ENCODE results near the gene DHCR7. TPM values are rescaled to one million over a fixed set of nuclear protein-coding genes. Genes with fewer than 3 reads are reported as not detected.

The DHCR7 gene
- polyA plus RNA-seq, 1 donor from 2014 or later, result 30.1 TPM

- Histone ChIP-seq H3K79me2 (replicated peaks; ENCODE audit: insufficient read depth, low read length) (no peaks in the 10 kb centered on the region), H3K36me3 (ENCODE audit: insufficient read depth, low read length) (no peaks in the 10 kb centered on the region), H3K4me2 (ENCODE audit: low read length) (no peak overlapping the region), H3K4me3 (ENCODE audit: low read length) (no peak overlapping the region), H3K9me3 (ENCODE audit: low read length) (no peaks in the 10 kb centered on the region), H2AFZ (ENCODE audit: low read depth, low read length) (no peak overlapping the region), H3K27ac (ENCODE audit: low read length) (no peak overlapping the region), H4K20me1 (ENCODE audit: insufficient read depth) (no peaks in the 10 kb centered on the region), H3F3A (ENCODE audit: insufficient read depth, low read length, poor library complexity, severe bottlenecking) (no peaks in the 10 kb centered on the region), H3K9me2 (ENCODE audit: insufficient read depth, low read length) (no peaks in the 10 kb centered on the region), H3K9ac (ENCODE audit: low read length) (no peak overlapping the region), H3K27me3 (ENCODE audit: insufficient read depth, low read depth, low read length) (no peaks in the 10 kb centered on the region)
- no peak for TF ChIP-seq RAD21 (conservative IDR thresholded peaks at IDR 0.05)
- no peak for TF ChIP-seq EZH2 (IDR thresholded peaks at IDR 0.05; ENCODE audit: borderline replicate concordance, insufficient read depth, low read length, poor library complexity, severe bottlenecking)
- TF ChIP-seq REST (IDR thresholded peaks at IDR 0.05; ENCODE audit: borderline replicate concordance), result no peak
- TF ChIP-seq CTCF (IDR thresholded peaks at IDR 0.05; ENCODE audit: poor library complexity, severe bottlenecking), result no peak
- no peak for TF ChIP-seq SMC3 (conservative IDR thresholded peaks at IDR 0.05; ENCODE audit: poor library complexity)
- no peak for TF ChIP-seq TAF1 (IDR thresholded peaks at IDR 0.05; ENCODE audit: low read depth)
Measured at GRCh38 chr11:71476031-71476430, 27.8 kb upstream of the DHCR7 start.

- Histone ChIP-seq H3K9ac (ENCODE audit: low read length) (no peak overlapping the region), H2AFZ (ENCODE audit: low read depth, low read length) (no peak overlapping the region), H3K4me3 (ENCODE audit: low read length) (no peak overlapping the region), H3K36me3 (ENCODE audit: insufficient read depth, low read length) (no peaks in the 10 kb centered on the region), H3F3A (ENCODE audit: insufficient read depth, low read length, poor library complexity, severe bottlenecking) (no peaks in the 10 kb centered on the region), H3K4me2 (ENCODE audit: low read length) (no peak overlapping the region), H3K9me3 (ENCODE audit: low read length) (no peaks in the 10 kb centered on the region), H3K27me3 (ENCODE audit: insufficient read depth, low read depth, low read length) (no peaks in the 10 kb centered on the region), H3K27ac (ENCODE audit: low read length) (no peak overlapping the region), H3K79me2 (replicated peaks; ENCODE audit: insufficient read depth, low read length) (no peaks in the 10 kb centered on the region), H3K9me2 (ENCODE audit: insufficient read depth, low read length) (no peaks in the 10 kb centered on the region), H4K20me1 (ENCODE audit: insufficient read depth) (no peaks in the 10 kb centered on the region)
- TF ChIP-seq TAF1 (IDR thresholded peaks at IDR 0.05; ENCODE audit: low read depth) (no peak), MXI1 (conservative IDR thresholded peaks at IDR 0.05; ENCODE audit: poor library complexity, severe bottlenecking) (no peak), EP300 (conservative IDR thresholded peaks at IDR 0.05; ENCODE audit: poor library complexity, severe bottlenecking) (no peak)
Measured at GRCh38 chr11:71474771-71475483, 26.7 kb upstream of the DHCR7 start.
